Esophagus squamous epithelium (tissue), 5 donors: ENCODE data around the gene KMT2E. TPM values are rescaled to one million over a fixed set of nuclear protein-coding genes. Genes with fewer than 3 reads are reported as not detected.

Experiments used
- DNase-seq: peaks from one replicate; lab custom pipeline; 2025; lab: John Stamatoyannopoulos, UW
- H3K27ac ChIP-seq, 4 donors: fragments of 200-600 bp; sonication (generic); one replicate each; pipeline ENCODE4 v1.5.1; 2016 to 2019; ENCODE audit warnings: mild to moderate bottlenecking in 1 of 4
- H3K27me3 ChIP-seq, 4 donors: fragments of 200-600 bp; sonication (generic); 1 replicate in 3 of 4; 2 replicates in 1 of 4; pipeline versions ENCODE4 v1.5.1 to v1.6.0; 2017 to 2021; ENCODE audit warnings: antibody characterized with exemption in 1 of 4
- H3K36me3 ChIP-seq, 3 donors: fragments of 200-600 bp; sonication (generic); one replicate each; pipeline ENCODE4 v1.5.1; 2016 to 2019
- H3K4me1 ChIP-seq, 3 donors: fragments of 200-600 bp; sonication (generic); one replicate each; pipeline ENCODE4 v1.5.1; 2017 to 2019
- H3K4me3 ChIP-seq, 4 donors: fragments of 200-600 bp; sonication (generic); 1 replicate in 3 of 4; 2 replicates in 1 of 4; pipeline ENCODE4 v1.5.1; 2016 to 2019; ENCODE audit warnings: mild to moderate bottlenecking in 2 of 4, moderate library complexity in 1 of 4
- H3K9me3 ChIP-seq, 3 donors: fragments of 200-600 bp; sonication (generic); one replicate each; pipeline ENCODE4 v1.5.1; 2016 to 2019
- CTCF ChIP-seq, 6 experiments: fragments of 450-650 bp in 4 of 6; fragments of 200-600 bp in 2 of 6; sonication (generic) in 2 of 6; IDR thresholded peaks; one replicate each; pipeline ENCODE4 v1.5.1; 2016 to 2019; ENCODE audit warnings: antibody characterized with exemption in 6 of 6, mild to moderate bottlenecking in 4 of 6, moderate library complexity in 4 of 6
- POLR2A ChIP-seq, 4 donors: fragments of 450-650 bp; IDR thresholded peaks; one replicate each; pipeline ENCODE4 v1.6.1; 2017; ENCODE audit warnings: antibody characterized with exemption in 4 of 4, mild to moderate bottlenecking in 4 of 4, moderate library complexity in 3 of 4
- WGBS, 2 donors: methylation state at CpG; one replicate each; pipeline ENCODE4 v1.1.5; 2018; 5-methylcytosine and 5-hydroxymethylcytosine counted together
- intact Hi-C: fragments of 100-400 bp; cut with DNase I; formaldehyde crosslinking; loops from one replicate; pipeline ENCODE4 v1.15.0; 2022
- total RNA-seq, 4 donors: library from RNA; depleted of rRNA; stranded (reverse); fragments of >200 nt; gene quantifications; one replicate each; pipeline ENCODE4 v1.1.0, GENCODE V29; 2016
- donor health status: DM: yes; HTN: yes; CAD: no.

KMT2E gene
- total RNA-seq, 4 donors from 2014 or later = 37.2 to 80.5 (median 54.4) TPM

GRCh38 chr7:105055621-105056020 is 41.6 kb downstream of the KMT2E start:
- peaks cover 0 to 45% (median 0%) of the 10 kb centered on the region in 3 donors for H3K4me1 ChIP-seq
- intact Hi-C loops = no loop called here
- no peak for DNase-seq
- H3K27ac ChIP-seq = no peak overlapping the region
- no peaks in the 10 kb centered on the region for H3K27me3 ChIP-seq
- H3K36me3 ChIP-seq = peaks cover 0 to 69% (median 0%) of the 10 kb centered on the region in 3 donors
- WGBS, 2 donors = 43 to 60% methylated on average over 1 of the region's 1 CpG
- H3K4me3 ChIP-seq = no peak overlapping the region
- no peak for TF ChIP-seq POLR2A (IDR thresholded peaks at IDR 0.05)
- no peak for TF ChIP-seq CTCF (IDR thresholded peaks at IDR 0.05)
- no peaks in the 10 kb centered on the region for H3K9me3 ChIP-seq

DNA sequence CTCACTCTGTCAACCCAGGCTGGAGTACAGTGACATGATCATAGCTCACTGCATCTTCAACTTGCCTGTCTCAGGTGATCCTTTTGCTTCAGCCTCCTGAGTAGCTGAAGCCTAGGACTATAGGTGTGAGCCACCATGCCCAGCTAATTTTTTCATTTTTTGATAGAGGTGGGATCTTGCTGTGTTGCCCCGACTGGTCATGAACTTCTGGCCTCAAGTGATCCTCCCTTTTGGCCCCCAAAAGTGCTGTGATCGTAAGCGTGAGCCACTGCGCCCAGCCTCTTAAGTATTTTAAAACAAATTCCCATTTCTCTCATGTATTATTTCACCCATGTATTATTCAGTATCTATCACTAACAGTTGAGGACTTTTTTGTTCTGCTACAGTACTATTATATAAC is 43.5 kb downstream of the KMT2E start:
- Histone ChIP-seq H3K9me3 (no peaks in the 10 kb centered on the region), H3K4me1 (peaks cover 0 to 60% (median 0%) of the 10 kb centered on the region in 3 donors), H3K27me3 (no peaks in the 10 kb centered on the region), H3K27ac (no peak overlapping the region), H3K36me3 (peaks cover 0 to 61% (median 0%) of the 10 kb centered on the region in 3 donors), H3K4me3 (no peak overlapping the region)
- intact Hi-C loops = no loop called here
- DNase-seq = no peak
- WGBS, 2 donors = 96 to 98% methylated on average over 4 of the region's 4 CpGs
- TF ChIP-seq CTCF (IDR thresholded peaks at IDR 0.05) (no peak), POLR2A (IDR thresholded peaks at IDR 0.05) (no peak)

DNA sequence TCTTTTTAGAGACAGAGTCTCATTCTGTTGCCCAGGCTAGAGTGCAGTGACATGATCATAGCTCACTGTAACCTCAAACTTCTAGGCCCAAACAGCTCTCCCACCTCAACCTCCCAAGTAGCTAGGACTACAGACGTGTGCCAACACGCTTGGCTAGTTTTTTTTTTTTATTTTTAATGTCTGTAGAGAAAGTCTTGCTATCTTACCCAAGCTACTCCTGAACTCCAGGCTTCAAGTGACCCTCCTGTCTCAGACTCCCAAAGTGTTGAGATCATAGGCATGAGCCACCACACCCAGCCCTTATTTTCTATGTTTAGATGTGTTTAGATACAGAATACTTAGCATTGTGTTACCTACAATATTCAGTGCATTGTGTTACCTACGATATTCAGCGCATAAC is 46.4 kb downstream of the KMT2E start:
- intact Hi-C loops = no loop called here
- 91 to 96% methylated on average over 4 of the region's 4 CpGs for WGBS, 2 donors
- DNase-seq = no peak
- Histone ChIP-seq H3K4me3 (no peak overlapping the region), H3K36me3 (peaks cover 0 to 65% (median 0%) of the 10 kb centered on the region in 3 donors), H3K27me3 (no peaks in the 10 kb centered on the region), H3K27ac (no peak overlapping the region), H3K4me1 (peaks cover 0 to 42% (median 0%) of the 10 kb centered on the region in 3 donors), H3K9me3 (no peaks in the 10 kb centered on the region)
- TF ChIP-seq POLR2A (IDR thresholded peaks at IDR 0.05) = no peak
- TF ChIP-seq CTCF (IDR thresholded peaks at IDR 0.05) = no peak

GRCh38 chr7:105060923-105061322 is 46.9 kb downstream of the KMT2E start:
- H3K4me1 ChIP-seq = peaks cover 0 to 43% (median 0%) of the 10 kb centered on the region in 3 donors
- intact Hi-C loops = no loop called here
- TF ChIP-seq POLR2A (IDR thresholded peaks at IDR 0.05) (no peak), CTCF (IDR thresholded peaks at IDR 0.05) (no peak)

DNA sequence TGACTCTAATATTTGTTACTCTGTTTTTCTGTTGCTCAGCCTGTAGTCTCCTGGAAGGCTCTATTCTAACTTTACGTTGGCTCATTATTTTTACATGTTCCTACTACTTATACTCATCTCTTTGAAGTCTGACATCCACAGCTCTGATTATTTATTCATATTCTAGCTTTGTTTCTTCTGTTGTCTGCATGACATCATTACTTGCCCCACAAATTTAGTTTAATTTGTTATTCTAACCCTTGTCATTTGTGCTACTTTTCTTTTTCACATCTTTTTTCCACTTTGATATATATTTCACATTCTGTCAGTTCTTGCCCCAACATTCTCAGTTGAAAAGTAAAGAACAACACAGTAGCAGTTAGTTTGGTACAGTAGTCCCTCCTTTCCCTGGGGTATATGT is 51.1 kb downstream of the KMT2E start:
- Histone ChIP-seq H3K27me3 (no peaks in the 10 kb centered on the region), H3K4me3 (no peak overlapping the region), H3K27ac (no peak overlapping the region), H3K4me1 (peaks cover 0 to 29% (median 0%) of the 10 kb centered on the region in 3 donors), H3K9me3 (no peaks in the 10 kb centered on the region), H3K36me3 (peaks cover 0 to 84% (median 0%) of the 10 kb centered on the region in 3 donors)
- no peak for DNase-seq
- intact Hi-C loops = no loop called here
- 64 to 87% methylated on average over 1 of the region's 1 CpG for WGBS, 2 donors
- TF ChIP-seq CTCF (IDR thresholded peaks at IDR 0.05) (no peak), POLR2A (IDR thresholded peaks at IDR 0.05) (no peak)

More at GRCh38 chr7:105060923-105061322, 46.9 kb downstream of the KMT2E start:
- no peak overlapping the region for H3K27ac ChIP-seq
- H3K27me3 ChIP-seq = no peaks in the 10 kb centered on the region
- H3K4me3 ChIP-seq = no peak overlapping the region
- no peak for DNase-seq
- H3K9me3 ChIP-seq = no peaks in the 10 kb centered on the region
- H3K36me3 ChIP-seq = peaks cover 0 to 66% (median 0%) of the 10 kb centered on the region in 3 donors
- WGBS, 2 donors = 77 to 84% methylated on average over 3 of the region's 3 CpGs
